ENCODE measurements around the gene NR1D1.

DNA sequence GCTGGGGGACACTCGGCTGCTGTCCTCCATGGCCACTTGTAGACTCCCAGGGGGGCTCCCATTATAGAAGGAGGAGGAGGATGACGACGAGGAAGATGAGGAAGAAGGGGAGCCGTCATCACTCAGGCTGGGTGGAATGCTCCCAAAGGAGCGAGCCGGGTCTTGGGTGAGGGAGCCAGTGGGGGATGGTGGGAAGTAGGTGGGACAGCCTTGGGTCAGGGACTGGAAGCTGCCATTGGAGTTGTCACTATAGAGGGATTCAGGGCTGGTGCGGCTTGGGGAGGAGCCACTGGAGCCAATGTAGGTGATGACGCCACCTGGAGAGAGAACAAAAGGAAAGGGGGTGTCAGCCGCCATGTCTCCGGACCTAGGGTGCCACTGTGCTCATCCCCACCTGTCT lies 3.3 kb downstream of the NR1D1 start:
- TF ChIP-seq, protein P1, sequence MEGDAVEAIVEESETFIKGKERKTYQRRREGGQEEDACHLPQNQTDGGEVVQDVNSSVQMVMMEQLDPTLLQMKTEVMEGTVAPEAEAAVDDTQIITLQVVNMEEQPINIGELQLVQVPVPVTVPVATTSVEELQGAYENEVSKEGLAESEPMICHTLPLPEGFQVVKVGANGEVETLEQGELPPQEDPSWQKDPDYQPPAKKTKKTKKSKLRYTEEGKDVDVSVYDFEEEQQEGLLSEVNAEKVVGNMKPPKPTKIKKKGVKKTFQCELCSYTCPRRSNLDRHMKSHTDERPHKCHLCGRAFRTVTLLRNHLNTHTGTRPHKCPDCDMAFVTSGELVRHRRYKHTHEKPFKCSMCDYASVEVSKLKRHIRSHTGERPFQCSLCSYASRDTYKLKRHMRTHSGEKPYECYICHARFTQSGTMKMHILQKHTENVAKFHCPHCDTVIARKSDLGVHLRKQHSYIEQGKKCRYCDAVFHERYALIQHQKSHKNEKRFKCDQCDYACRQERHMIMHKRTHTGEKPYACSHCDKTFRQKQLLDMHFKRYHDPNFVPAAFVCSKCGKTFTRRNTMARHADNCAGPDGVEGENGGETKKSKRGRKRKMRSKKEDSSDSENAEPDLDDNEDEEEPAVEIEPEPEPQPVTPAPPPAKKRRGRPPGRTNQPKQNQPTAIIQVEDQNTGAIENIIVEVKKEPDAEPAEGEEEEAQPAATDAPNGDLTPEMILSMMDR (IDR thresholded peaks at IDR 0.05): no peak
- no peak for TF ChIP-seq POLR2AphosphoS5 (IDR thresholded peaks at IDR 0.05; ENCODE audit: low read depth, low read length)
- no peak for TF ChIP-seq SIN3A (IDR thresholded peaks at IDR 0.05; ENCODE audit: borderline replicate concordance, low read depth, low read length)
- no peak for TF ChIP-seq FOSL2 (IDR thresholded peaks at IDR 0.05; ENCODE audit: borderline replicate concordance, low read depth)
- TF ChIP-seq TEAD4 (IDR thresholded peaks at IDR 0.05; ENCODE audit: borderline replicate concordance, insufficient read depth): no peak
- TF ChIP-seq EZH2phosphoT487 (IDR thresholded peaks at IDR 0.05; ENCODE audit: borderline replicate concordance, low read depth): no peak
- TF ChIP-seq, protein P2, sequence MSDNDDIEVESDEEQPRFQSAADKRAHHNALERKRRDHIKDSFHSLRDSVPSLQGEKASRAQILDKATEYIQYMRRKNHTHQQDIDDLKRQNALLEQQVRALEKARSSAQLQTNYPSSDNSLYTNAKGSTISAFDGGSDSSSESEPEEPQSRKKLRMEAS (IDR thresholded peaks at IDR 0.05; ENCODE audit: low read depth): no peak
- TF ChIP-seq EP300 (IDR thresholded peaks at IDR 0.05; ENCODE audit: borderline replicate concordance in 1 of 2, low read depth in 1 of 2, low read length in 1 of 2): no peak
- no peak for TF ChIP-seq GABPA (IDR thresholded peaks at IDR 0.05; ENCODE audit: low read depth)
- TF ChIP-seq, protein P3, sequence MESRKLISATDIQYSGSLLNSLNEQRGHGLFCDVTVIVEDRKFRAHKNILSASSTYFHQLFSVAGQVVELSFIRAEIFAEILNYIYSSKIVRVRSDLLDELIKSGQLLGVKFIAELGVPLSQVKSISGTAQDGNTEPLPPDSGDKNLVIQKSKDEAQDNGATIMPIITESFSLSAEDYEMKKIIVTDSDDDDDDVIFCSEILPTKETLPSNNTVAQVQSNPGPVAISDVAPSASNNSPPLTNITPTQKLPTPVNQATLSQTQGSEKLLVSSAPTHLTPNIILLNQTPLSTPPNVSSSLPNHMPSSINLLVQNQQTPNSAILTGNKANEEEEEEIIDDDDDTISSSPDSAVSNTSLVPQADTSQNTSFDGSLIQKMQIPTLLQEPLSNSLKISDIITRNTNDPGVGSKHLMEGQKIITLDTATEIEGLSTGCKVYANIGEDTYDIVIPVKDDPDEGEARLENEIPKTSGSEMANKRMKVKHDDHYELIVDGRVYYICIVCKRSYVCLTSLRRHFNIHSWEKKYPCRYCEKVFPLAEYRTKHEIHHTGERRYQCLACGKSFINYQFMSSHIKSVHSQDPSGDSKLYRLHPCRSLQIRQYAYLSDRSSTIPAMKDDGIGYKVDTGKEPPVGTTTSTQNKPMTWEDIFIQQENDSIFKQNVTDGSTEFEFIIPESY (IDR thresholded peaks at IDR 0.05; ENCODE audit: borderline replicate concordance, low read depth): no peak
- no peak for TF ChIP-seq SMC3 (IDR thresholded peaks at IDR 0.05; ENCODE audit: low read depth, low read length)
